Endothelial cell of umbilical vein (primary cell): ENCODE measurements around the gene CREB3L2. TPM values are rescaled to one million over a fixed set of nuclear protein-coding genes. Genes with fewer than 3 reads are reported as not detected.

ENCODE experiments used
- BruUV-seq: library from RNA; stranded (reverse); fragments of 400-500 nt; replicated peaks from 2 replicates; lab custom pipeline; 2021; lab: Mats Ljungman, UMichigan
- CTCF ChIA-PET: fragments of 300-600, 350-600 bp; sonication (Branson Sonifier 250); formaldehyde crosslinking; loops from one replicate; lab custom pipeline; 2021; ENCODE audit warnings: antibody characterized with exemption, inconsistent platforms; lab: Charles Lee
- POLR2A ChIA-PET: fragments of 300-600, 350-600 bp; sonication (Branson Sonifier 250); formaldehyde crosslinking; loops from one replicate; lab custom pipeline; 2021; ENCODE audit warnings: antibody characterized with exemption, inconsistent platforms; lab: Charles Lee
- DNase-seq: peaks from one replicate; pipeline ENCODE4 v3.0.0-alpha.2; 2011; ENCODE audit warnings: low read depth, low spot score
- FAIRE-seq: peaks from 2 replicates; lab custom pipeline; 2011; peaks lifted over from hg19 to GRCh38; lab: Jason Lieb, UNC
- H2AFZ ChIP-seq: 2 replicates; pipeline ENCODE4 v1.6.0; 2012; ENCODE audit warnings: low read depth, low read length, control low read depth, inconsistent platforms
- H3K27ac ChIP-seq: 2 replicates; pipeline ENCODE4 v1.5.1; 2011; ENCODE audit warnings: low read depth, mild to moderate bottlenecking, control low read depth, low read length, moderate library complexity; ENCODE audit not compliant: insufficient read depth
- H3K27me3 ChIP-seq, 2 experiments: 2 replicates each; pipeline versions ENCODE4 v1.6.0 to v1.6.1; 2011; ENCODE audit warnings: low read length in 2 of 2, mixed read lengths in 1 of 2; ENCODE audit not compliant: control insufficient read depth in 2 of 2, insufficient read depth in 2 of 2
- H3K36me3 ChIP-seq, 2 experiments: 2 replicates in 1 of 2; 3 replicates in 1 of 2; pipeline ENCODE4 v1.5.1; 2011; ENCODE audit warnings: low read length in 2 of 2, mild to moderate bottlenecking in 1 of 2, moderate library complexity in 1 of 2; ENCODE audit not compliant: control insufficient read depth in 2 of 2, insufficient read depth in 2 of 2; ENCODE audit errors: extremely low read depth in 1 of 2
- H3K4me1 ChIP-seq: 3 replicates; pipeline ENCODE4 v1.5.1; 2011; ENCODE audit warnings: mild to moderate bottlenecking, low read length; ENCODE audit not compliant: control insufficient read depth, insufficient read depth; ENCODE audit errors: extremely low read depth
- H3K4me2 ChIP-seq: 2 replicates; pipeline ENCODE4 v1.6.1; 2011; ENCODE audit warnings: low read length, control low read depth, mixed read lengths; ENCODE audit not compliant: insufficient read depth
- H3K4me3 ChIP-seq, 3 experiments: fragments of 200-600 bp in 1 of 3; sonication (generic), shearing (Covaris generic) in 1 of 3; replicated peaks in 1 of 3; 2 replicates each; pipeline ENCODE4 v1.5.1; 2011 to 2016; ENCODE audit warnings: control low read depth in 3 of 3, low read length in 3 of 3, mild to moderate bottlenecking in 2 of 3, inconsistent platforms in 1 of 3, low read depth in 1 of 3, moderate library complexity in 1 of 3; ENCODE audit not compliant: insufficient read depth in 1 of 3
- H3K79me2 ChIP-seq: 2 replicates; pipeline ENCODE4 v1.6.0; 2012; ENCODE audit warnings: low read length, inconsistent platforms; ENCODE audit not compliant: control insufficient read depth, insufficient read depth
- H3K9ac ChIP-seq: replicated peaks from 2 replicates; pipeline ENCODE3; 2011; ENCODE audit warnings: low read length, control low read depth; ENCODE audit not compliant: insufficient read depth; ENCODE audit errors: extremely low read depth
- H3K9me1 ChIP-seq: replicated peaks from 3 replicates; pipeline ENCODE4 v1.6.0; 2011; ENCODE audit warnings: mild to moderate bottlenecking, low read length; ENCODE audit not compliant: control insufficient read depth, insufficient read depth; ENCODE audit errors: extremely low read depth
- H3K9me3 ChIP-seq: replicated peaks from 2 replicates; pipeline ENCODE4 v1.5.1; 2012; ENCODE audit warnings: low read length, inconsistent platforms; ENCODE audit not compliant: control insufficient read depth, insufficient read depth
- H4K20me1 ChIP-seq: replicated peaks from 2 replicates; pipeline ENCODE3; 2011; ENCODE audit warnings: mild to moderate bottlenecking, low read length; ENCODE audit not compliant: control insufficient read depth, insufficient read depth; ENCODE audit errors: extremely low read depth
- CTCF ChIP-seq, 2 donors: IDR thresholded peaks; 1 replicate in 1 of 2; 2 replicates in 1 of 2; pipeline ENCODE4 v1.5.1; 2011; ENCODE audit warnings: low read length in 2 of 2, mild to moderate bottlenecking in 2 of 2, moderate library complexity in 2 of 2, control low read depth in 1 of 2, inconsistent platforms in 1 of 2, low read depth in 1 of 2; ENCODE audit not compliant: insufficient read depth in 1 of 2; ENCODE audit errors: extremely low read depth in 1 of 2
- EZH2 ChIP-seq: IDR thresholded peaks from 2 replicates; pipeline ENCODE4 v1.6.1; 2012; ENCODE audit warnings: borderline replicate concordance, low read depth, mild to moderate bottlenecking, moderate library complexity, low read length, inconsistent platforms; ENCODE audit not compliant: severe bottlenecking
- FOS ChIP-seq: IDR thresholded peaks from 2 replicates; pipeline ENCODE4 v1.6.1; 2011; ENCODE audit warnings: mild to moderate bottlenecking, low read length, moderate library complexity, borderline replicate concordance; ENCODE audit not compliant: insufficient read depth
- GATA2 ChIP-seq: IDR thresholded peaks from 2 replicates; pipeline ENCODE4 v1.7.0; 2011; ENCODE audit warnings: low read depth, mild to moderate bottlenecking, moderate library complexity, mixed read lengths, low read length; ENCODE audit not compliant: insufficient read length, insufficient read depth
- JUN ChIP-seq: IDR thresholded peaks from 2 replicates; pipeline ENCODE4 v1.6.1; 2011; ENCODE audit warnings: borderline replicate concordance, low read depth; ENCODE audit not compliant: insufficient read length, insufficient read depth
- MAX ChIP-seq: IDR thresholded peaks from 2 replicates; pipeline ENCODE4 v1.6.1; 2011; ENCODE audit not compliant: insufficient read depth, insufficient read length
- MYC ChIP-seq: IDR thresholded peaks from one replicate; pipeline ENCODE4 v1.6.1; 2011; ENCODE audit warnings: mild to moderate bottlenecking, low read depth, low read length
- POLR2A ChIP-seq: IDR thresholded peaks from 2 replicates; pipeline ENCODE4 v1.6.1; 2012; ENCODE audit warnings: low read depth, mild to moderate bottlenecking, control low read depth, low read length
- POLR2AphosphoS5 ChIP-seq: IDR thresholded peaks from 2 replicates; pipeline ENCODE4 v1.6.1; 2012; ENCODE audit warnings: low read depth, mild to moderate bottlenecking, control low read depth, low read length, moderate library complexity; ENCODE audit not compliant: insufficient read depth
- dilution Hi-C: fragments of 300-500 bp; cut with MboI; formaldehyde crosslinking; loops from one replicate; pipeline ENCODE4 v1.15.0; 2019; ENCODE audit warnings: low sequenced_read_pairs; ENCODE audit not compliant: extremely low pct_ligation_motif_present
- intact Hi-C: fragments of 100-400 bp; cut with micrococcal nuclease; formaldehyde crosslinking; loops from one replicate; pipeline ENCODE4 v1.10.0; 2022
- polyA plus RNA-seq, 4 experiments: library from polyadenylated mRNA; depleted of rRNA in 3 of 4; stranded (reverse) in 3 of 4; unstranded in 1 of 4; fragments of >200 nt; gene quantifications; 2 replicates each; pipeline versions ENCODE4 v1.2.1 to v1.2.3, GENCODE V29; 2011 to 2012; ENCODE audit warnings: missing spikeins in 1 of 4
- total RNA-seq: library from RNA; stranded (reverse); gene quantifications from 2 replicates; pipeline ENCODE4 v1.2.3, GENCODE V29; 2021

CREB3L2 gene
- total and polyA plus RNA-seq, 2 donors (not counting 3 experiments of a cell fraction or from before 2014, with no cell fraction given), result 32.1 to 93.4 TPM

DNA sequence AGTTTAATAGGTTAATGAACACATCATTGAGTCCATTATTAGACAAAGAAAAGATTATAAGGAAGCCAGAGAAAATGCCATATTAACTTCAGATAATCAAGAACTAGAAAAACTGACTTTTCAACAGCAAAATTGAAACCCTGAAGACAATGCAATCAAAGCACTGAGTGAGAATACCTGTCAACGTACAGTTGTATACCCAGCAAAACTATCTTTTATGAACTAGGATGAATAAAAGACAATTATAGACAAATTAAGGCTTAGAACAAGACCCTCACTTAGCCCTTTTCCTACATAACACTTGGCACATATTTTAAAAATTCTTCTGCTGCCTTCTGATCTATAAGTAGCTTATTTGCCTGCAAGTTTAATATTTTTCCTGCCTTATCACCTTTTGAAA is 136.1 kb downstream of the CREB3L2 start:
- no peak for DNase-seq
- Histone ChIP-seq H2AFZ (no peak overlapping the region), H3K4me1 (no peaks in the 10 kb centered on the region), H3K27me3 (no peaks in the 10 kb centered on the region), H3K79me2 (no peaks in the 10 kb centered on the region), H3K9me3 (no peaks in the 10 kb centered on the region), H3K4me3 (no peak overlapping the region), H3K9ac (no peak overlapping the region), H3K9me1 (no peaks in the 10 kb centered on the region), H3K36me3 (peaks cover 9% of the 10 kb centered on the region in 2 experiments), H3K4me2 (no peak overlapping the region), H4K20me1 (no peaks in the 10 kb centered on the region), H3K27ac (no peak overlapping the region)
- ChIA-PET CTCF (interaction anchor here (0.8 to 1.1 kb wide), 2 partner anchors 17 to 143 kb away, joined by 3 to 4 read pairs; no protein-coding TSS in a partner anchor), POLR2A (no interaction called here)
- dilution Hi-C loops, result no loop called here
- intact Hi-C loops, result no loop called here
- no TSS peak for BruUV-seq
- no peak for FAIRE-seq
- no peak for TF ChIP-seq JUN
- TF ChIP-seq MYC, result no peak
- TF ChIP-seq MAX, result no peak
- no peak for TF ChIP-seq CTCF (IDR thresholded peaks at IDR 0.05; ENCODE audit: extremely low read depth in 1 of 2, insufficient read depth in 1 of 2, low read depth in 1 of 2, low read length in 2 of 2)
- TF ChIP-seq FOS, result no peak
- no peak for TF ChIP-seq POLR2AphosphoS5
- TF ChIP-seq EZH2, result no peak
- no peak for TF ChIP-seq POLR2A
- no peak for TF ChIP-seq GATA2
